ENCODE measurements around the gene GTF2F1.
A peak's percentile ranks its signal among the peaks of the same experiment; 100 is the strongest.

Gene GTF2F1

DNA sequence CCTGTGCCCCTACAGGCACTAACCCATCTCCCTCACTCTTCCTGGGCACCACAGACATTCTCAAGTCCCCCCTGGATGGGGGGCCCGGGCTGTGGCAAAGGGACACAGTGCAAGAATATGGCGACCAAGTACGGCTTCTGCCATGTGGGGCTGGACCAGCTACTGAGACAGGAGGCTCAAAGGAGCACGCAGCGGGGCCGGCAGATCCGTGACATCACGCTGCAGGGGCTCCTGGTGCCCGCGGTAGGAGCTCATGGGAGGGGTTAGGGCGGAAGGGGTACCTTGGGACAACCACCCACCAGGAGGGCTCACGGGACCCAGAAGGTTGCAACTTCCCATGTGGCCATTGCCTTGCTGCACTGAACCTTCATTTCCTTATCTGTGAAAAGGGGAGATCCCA, 3.3 kb upstream of the GTF2F1 start:
- no peak for DNase-seq (ENCODE audit: low read depth)
- H3K4me3 ChIP-seq (ENCODE audit: low read depth, low read length) = no peak overlapping the region

DNA sequence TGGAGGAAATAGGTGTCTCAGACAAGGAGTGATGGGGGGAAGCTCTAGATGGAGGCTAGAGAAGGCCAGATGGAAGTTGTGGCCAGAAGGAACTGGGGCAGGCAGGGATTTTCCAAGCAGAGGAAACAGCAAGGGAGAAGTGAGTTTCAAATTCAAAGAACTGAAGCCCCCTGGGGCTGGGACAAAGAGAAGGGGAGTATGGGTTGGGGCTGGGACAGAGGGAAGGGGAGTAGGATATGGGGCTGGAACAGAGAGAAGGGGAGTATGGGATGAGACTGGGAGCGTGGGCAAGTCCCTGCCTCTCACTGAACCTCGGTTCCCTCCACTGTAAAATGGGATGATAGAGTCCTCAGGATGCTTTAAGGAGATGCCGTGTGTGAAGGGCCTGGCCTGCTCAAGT, 1.9 kb upstream of the GTF2F1 start:
- DNase-seq (ENCODE audit: low read depth) = no peak
- H3K4me3 ChIP-seq (ENCODE audit: low read depth, low read length) = no peak overlapping the region

- H3K4me3 ChIP-seq (ENCODE audit: low read depth, low read length) = peak overlapping the region; percentile 88
- no peak for DNase-seq (ENCODE audit: low read depth)
These were observed 1.0 kb upstream of the GTF2F1 start for GRCh38 chr19:6393983-6394412.

- no peak for DNase-seq (ENCODE audit: low read depth)
- peak overlapping the region; percentile 88 for H3K4me3 ChIP-seq (ENCODE audit: low read depth, low read length)
These were observed 517 bp downstream of the GTF2F1 start for GRCh38 chr19:6392221-6393073.

DNA sequence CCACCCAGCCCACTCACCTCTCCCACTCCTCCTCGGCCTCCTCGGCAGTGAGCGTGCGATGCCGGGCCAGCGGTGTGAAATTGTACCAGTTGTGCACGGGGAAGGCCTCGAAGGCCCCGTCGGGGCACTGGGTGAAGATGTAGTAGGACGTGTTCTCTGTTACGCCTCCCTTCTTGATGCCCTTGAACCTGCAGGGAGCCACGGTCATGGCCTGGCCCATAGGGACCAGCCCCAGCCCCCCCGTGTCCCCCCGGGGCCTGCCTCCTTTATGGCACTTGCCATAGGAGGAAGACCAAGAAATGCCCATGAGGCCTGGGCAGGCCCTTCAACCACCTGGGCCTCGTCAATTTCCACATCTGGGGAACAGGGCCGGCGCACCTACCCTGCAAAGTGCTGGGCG, 5.6 kb downstream of the GTF2F1 start:
- DNase-seq (ENCODE audit: low read depth) = no peak
- H3K4me3 ChIP-seq (ENCODE audit: low read depth, low read length) = no peak overlapping the region

DNA sequence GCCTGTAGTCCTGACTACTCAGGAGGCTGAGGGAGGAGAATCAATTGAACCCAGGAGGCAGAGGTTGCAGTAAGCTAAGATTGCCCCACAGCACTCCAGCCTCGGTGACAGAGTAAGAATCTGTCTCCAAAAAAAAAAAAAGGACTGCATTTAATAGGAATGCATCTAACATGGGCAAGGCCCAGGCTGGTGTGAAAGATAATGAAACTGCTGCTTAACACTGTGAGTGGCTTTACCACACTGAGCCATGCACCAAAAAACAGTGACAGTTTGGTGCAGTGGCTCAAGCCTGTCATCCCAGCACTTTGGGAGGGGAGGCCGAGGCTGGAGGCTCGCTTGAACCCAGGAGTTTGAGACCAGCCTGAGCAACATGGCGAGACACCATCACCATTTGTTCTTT, 8.6 kb downstream of the GTF2F1 start:
- no peak overlapping the region for H3K4me3 ChIP-seq (ENCODE audit: low read depth, low read length)
- no peak for DNase-seq (ENCODE audit: low read depth)

DNA sequence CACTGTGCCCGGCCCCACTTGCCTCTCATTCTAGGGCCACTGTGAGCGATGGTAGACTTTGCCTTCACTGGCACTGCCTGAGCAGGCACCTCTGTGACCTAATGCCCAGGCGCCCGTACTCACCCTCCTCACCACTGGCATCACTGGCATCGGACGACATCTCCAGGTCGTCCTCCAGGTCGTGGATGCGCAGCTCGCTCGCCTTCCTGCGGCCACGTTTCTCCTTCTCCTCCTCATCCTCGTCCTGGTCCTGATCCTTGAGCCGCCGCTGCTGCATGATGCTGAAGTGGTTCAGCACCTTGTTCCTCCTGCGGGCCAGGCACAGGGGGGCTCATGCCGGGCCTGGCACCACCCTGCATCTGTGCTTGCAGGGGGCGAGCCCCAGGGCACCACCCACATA, 9.8 kb downstream of the GTF2F1 start:
- H3K4me3 ChIP-seq (ENCODE audit: low read depth, low read length) = no peak overlapping the region
- no peak for DNase-seq (ENCODE audit: low read depth)

GRCh38 chr19:6381030-6381750, 11.8 kb downstream of the GTF2F1 start:
- H3K4me3 ChIP-seq (ENCODE audit: low read depth, low read length) = no peak overlapping the region
- DNase-seq (ENCODE audit: low read depth) = no peak

DNA sequence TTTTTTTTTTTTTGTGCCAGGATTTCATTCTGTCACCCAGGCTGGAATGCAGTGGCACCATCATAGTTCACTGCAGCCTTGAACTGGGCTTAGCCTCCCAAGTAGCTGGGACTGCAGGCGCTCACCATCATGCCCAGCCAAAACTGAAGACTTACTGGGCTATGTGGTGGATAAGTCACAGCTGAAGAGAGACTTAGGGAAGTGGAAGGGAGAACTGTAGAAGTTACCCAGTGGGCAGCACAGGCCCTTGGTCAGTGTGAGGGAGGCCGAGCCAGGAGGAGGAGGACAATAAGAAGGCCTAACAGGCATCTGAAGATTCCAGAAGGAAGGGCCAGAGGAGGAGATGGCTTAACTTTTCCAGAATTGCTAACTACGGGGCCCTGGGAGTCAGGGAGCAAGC, 13.2 kb downstream of the GTF2F1 start:
- no peak overlapping the region for H3K4me3 ChIP-seq (ENCODE audit: low read depth, low read length)
- no peak for DNase-seq (ENCODE audit: low read depth)

DNA sequence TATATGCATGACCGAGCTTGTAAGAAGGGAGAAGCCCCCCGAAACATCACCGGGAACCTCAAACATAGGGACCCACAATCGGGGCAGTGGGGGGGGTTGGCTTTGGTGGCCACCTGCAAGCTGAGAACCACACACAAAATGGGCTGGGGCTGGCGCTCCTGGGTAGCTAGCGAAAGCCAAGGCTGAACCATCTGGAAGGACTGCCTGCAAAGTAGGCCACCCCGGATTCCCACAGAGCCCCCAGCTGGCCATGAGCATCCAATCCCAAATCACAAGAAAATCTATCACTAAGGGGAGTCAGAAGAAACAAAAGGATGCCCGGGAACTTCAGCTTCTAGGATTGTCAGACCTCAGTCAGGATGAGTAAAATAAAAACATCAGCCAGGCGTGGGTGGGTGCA, 14.5 kb downstream of the GTF2F1 start:
- H3K4me3 ChIP-seq (ENCODE audit: low read depth, low read length) = no peak overlapping the region
- DNase-seq (ENCODE audit: low read depth) = no peak

DNA sequence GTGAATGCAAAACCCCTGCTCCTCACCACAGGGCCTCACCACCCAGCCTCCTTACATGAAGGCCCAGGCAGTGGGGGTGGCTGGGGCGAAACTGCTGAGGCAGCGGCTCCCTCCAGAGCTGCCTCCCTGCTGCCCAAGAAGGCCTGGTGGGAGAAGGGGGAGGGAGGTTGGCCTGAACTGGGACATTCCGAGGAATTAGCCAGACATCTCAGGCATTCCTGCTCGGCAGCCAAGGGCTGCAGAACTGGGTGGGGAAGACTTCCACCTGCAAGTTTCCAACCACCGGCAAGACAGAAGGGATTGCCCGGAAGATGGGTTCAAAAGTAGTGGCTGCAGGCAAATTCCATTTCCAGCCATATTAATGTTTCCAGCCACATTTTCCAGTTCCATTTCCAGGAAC, 14.9 kb downstream of the GTF2F1 start:
- no peak for DNase-seq (ENCODE audit: low read depth)
- H3K4me3 ChIP-seq (ENCODE audit: low read depth, low read length) = no peak overlapping the region

- no peak for DNase-seq (ENCODE audit: low read depth)
- H3K4me3 ChIP-seq (ENCODE audit: low read depth, low read length) = no peak overlapping the region
These were observed 16.3 kb downstream of the GTF2F1 start for GRCh38 chr19:6376512-6377190.

DNA sequence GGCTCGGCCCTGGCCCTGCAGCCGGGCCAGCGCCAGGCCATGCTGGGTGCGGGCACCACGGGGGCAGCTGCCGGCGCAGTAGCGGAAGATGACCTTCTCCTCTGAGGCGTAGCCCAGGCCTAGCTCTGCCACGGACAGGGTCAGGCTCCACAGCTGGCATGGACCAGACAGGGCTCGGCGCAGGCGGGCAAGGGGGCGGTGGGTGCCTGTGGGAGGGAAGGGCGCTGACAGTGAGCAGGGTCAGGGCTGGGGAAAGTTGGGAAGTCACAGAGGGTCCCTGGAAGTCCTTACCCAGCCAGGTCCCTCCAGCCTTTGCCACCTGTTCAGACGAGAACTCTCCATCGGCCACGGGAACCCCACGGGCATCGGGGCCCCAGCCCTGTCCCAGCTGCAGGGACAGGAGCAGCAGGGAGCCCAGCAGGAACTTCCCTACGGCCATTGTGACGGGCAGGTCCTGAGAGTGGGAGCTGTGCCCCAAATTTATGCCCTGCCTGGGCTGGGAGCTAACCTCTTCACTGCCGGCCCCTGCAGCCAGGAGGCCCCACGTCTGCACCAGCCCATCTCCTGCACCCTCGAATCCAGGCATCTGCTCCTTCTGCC, 17.5 kb downstream of the GTF2F1 start, which contains the start of gene PSPN:
TSS of gene PSPN (minus strand) at position 523 of the 600 bp plus-strand sequence. CDS start at position 439, 84 bp downstream.
- no peak for DNase-seq (ENCODE audit: low read depth)
- no peak within 1 kb of the TSS for H3K4me3 ChIP-seq (ENCODE audit: low read depth, low read length)

- H3K4me3 ChIP-seq (ENCODE audit: low read depth, low read length) = no peak overlapping the region
- DNase-seq (ENCODE audit: low read depth) = no peak
These were observed 18.1 kb downstream of the GTF2F1 start for GRCh38 chr19:6374711-6375410.

DNA sequence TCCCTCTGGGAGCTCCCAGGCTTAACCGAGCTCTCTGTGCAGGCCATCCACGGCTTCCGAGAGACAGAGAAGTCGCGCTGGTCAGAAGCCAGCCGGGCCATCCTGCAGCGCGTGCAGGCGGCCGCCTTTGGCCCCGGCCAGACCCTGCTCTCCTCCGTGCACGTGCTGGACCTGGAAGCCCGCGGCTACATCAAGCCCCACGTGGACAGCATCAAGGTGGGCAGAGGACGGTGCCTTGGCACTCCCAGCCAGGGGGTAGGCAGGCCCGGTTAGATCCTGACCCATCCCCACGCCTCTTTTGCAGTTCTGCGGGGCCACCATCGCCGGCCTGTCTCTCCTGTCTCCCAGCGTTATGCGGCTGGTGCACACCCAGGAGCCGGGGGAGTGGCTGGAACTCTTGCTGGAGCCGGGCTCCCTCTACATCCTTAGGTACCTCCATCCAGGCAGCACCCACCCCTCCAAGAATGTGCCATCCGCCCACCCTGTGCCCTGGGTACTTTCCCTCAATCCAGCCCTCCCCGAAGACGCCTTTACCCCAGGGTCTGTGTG, 18.7 kb downstream of the GTF2F1 start:
- DNase-seq (ENCODE audit: low read depth) = no peak
- peak overlapping the region; percentile 52 for H3K4me3 ChIP-seq (ENCODE audit: low read depth, low read length)

DNA sequence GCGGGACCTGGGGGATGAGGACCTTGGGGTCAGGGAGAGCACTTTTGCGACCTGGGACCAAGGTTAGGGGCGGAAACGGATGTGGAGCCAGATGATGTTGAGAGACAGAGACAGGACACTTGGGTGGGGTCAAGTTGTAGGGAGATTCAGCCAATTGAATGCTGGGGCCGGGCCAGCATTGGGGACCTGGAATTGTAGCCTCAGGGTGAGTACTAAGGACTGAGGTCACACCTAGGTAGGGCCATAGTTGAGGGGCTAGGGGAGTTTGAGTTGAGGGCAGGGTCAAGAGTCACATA, 19.2 kb downstream of the GTF2F1 start:
- no peak for DNase-seq (ENCODE audit: low read depth)

DNA sequence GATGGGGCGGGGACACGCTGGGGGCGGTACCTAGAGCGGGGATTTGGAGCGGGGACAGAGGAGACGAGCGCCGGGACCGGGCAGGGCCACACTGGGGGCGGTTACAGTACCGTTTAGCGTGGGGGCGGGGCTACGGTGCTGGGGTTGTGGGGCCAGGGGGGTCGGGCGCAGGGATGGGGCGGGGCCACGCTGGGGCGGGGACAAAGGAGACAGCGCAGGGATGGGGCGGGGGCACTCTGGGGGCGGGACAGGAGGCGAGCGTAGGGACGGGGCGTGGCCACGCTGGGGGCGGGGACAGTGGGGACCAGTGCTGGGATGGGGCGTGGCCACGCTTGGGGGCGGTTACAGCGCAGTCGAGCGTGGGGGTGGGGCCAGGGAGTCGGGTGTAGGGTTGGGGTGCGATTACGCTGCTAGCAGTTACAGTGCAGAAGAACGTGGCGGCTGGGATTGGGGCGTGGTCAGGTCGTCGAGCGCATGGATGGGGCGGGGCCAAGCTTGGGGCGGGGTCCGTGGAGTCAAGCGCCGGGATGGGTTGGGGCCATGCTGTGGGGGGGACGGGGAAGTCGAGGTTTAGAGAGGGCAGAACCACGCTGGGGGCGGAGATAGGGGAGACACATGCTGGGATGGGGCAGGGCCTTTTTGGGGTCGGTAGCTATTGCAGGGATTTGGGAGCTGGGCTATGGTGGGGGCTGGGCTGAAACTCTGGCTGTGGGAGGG, 19.7 kb downstream of the GTF2F1 start:
- peak; percentile 95 for DNase-seq (ENCODE audit: low read depth)
- peak overlapping the region; percentile 78 for H3K4me3 ChIP-seq (ENCODE audit: low read depth, low read length)

More for the DNA sequence above, 19.2 kb downstream of the GTF2F1 start:
- H3K4me3 ChIP-seq (ENCODE audit: low read depth, low read length) = peak overlapping the region; percentile 52

DNA sequence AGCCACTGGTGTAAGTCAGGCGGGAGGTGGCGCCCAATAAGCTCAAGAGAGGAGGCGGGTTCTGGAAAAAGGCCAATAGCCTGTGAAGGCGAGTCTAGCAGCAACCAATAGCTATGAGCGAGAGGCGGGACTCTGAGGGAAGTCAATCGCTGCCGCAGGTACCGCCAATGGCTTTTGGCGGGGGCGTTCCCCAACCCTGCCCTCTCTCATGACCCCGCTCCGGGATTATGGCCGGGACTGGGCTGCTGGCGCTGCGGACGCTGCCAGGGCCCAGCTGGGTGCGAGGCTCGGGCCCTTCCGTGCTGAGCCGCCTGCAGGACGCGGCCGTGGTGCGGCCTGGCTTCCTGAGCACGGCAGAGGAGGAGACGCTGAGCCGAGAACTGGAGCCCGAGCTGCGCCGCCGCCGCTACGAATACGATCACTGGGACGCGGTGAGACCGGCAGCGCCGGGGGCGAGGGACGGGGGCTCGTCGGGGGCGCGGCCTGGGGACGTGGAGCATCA, 20.3 kb downstream of the GTF2F1 start, which contains the start of gene ALKBH7:
TSS of gene ALKBH7 (plus strand) at position 201 of the 502 bp plus-strand sequence. CDS start at position 228, 27 bp downstream.
- peak; percentile 99 for DNase-seq (ENCODE audit: low read depth)
- peak within 1 kb of the TSS; percentile 78 for H3K4me3 ChIP-seq (ENCODE audit: low read depth, low read length)

Data from skeletal muscle cell (primary cell).